Small intestine (tissue), 16 donors: ENCODE results near the gene USP37. TPM values are rescaled to one million over a fixed set of nuclear protein-coding genes. Genes with fewer than 3 reads are reported as not detected.

Experiments used
- DNase-seq, 2 donors: peaks; one replicate each; pipeline versions ENCODE4 v3.0.0 to v3.0.0-alpha.2; 2013
- FAIRE-seq: peaks from 2 replicates; lab custom pipeline; 2012; peaks lifted over from hg19 to GRCh38; lab: Jason Lieb, UNC
- H3K27ac ChIP-seq, 3 donors: one replicate each; pipeline ENCODE4 v1.5.1; 2013; ENCODE audit warnings: low read length in 2 of 3, mild to moderate bottlenecking in 2 of 3, control low read depth in 1 of 3, inconsistent platforms in 1 of 3, low read depth in 1 of 3, moderate library complexity in 1 of 3
- H3K27me3 ChIP-seq, 3 donors: one replicate each; pipeline ENCODE4 v1.6.1; 2013; ENCODE audit warnings: low read length in 3 of 3, inconsistent platforms in 1 of 3; ENCODE audit not compliant: control insufficient read depth in 3 of 3, insufficient read depth in 3 of 3
- H3K36me3 ChIP-seq, 3 donors: one replicate each; pipeline ENCODE4 v1.6.1; 2013; ENCODE audit warnings: low read length in 3 of 3, inconsistent platforms in 1 of 3, low read depth in 1 of 3, mild to moderate bottlenecking in 1 of 3, moderate library complexity in 1 of 3; ENCODE audit not compliant: control insufficient read depth in 3 of 3, insufficient read depth in 2 of 3
- H3K4me1 ChIP-seq, 3 donors: one replicate each; pipeline ENCODE4 v1.6.1; 2013; ENCODE audit warnings: low read length in 2 of 3, inconsistent platforms in 1 of 3, low read depth in 1 of 3, mild to moderate bottlenecking in 1 of 3, moderate library complexity in 1 of 3; ENCODE audit not compliant: control insufficient read depth in 3 of 3, insufficient read depth in 2 of 3
- H3K4me3 ChIP-seq, 3 donors: one replicate each; pipeline ENCODE4 v1.5.1; 2013; ENCODE audit warnings: low read length in 3 of 3, control low read depth in 1 of 3, inconsistent platforms in 1 of 3, low read depth in 1 of 3, mild to moderate bottlenecking in 1 of 3, moderate library complexity in 1 of 3
- H3K9me3 ChIP-seq, 2 donors: one replicate each; pipeline ENCODE4 v1.6.1; 2013; ENCODE audit warnings: low read depth in 1 of 2, low read length in 1 of 2; ENCODE audit not compliant: control insufficient read depth in 2 of 2, insufficient read depth in 1 of 2
- WGBS, 3 donors: extraction: QIAGEN DNeasy Blood & Tissue Kit; methylation state at CpG; one replicate each; pipeline ENCODE4 v1.1.7; 2013; 5-methylcytosine and 5-hydroxymethylcytosine counted together
- long read RNA-seq, 10 donors: transcript quantifications; one replicate each; lab custom pipeline, GENCODE V29; 2026
- polyA plus RNA-seq, 4 donors: library from polyadenylated mRNA; stranded (reverse) in 3 of 4; unstranded in 1 of 4; fragments of 200-250 nt in 3 of 4; fragments of 120-200 nt in 1 of 4; gene quantifications; one replicate each; pipeline versions ENCODE4 v1.2.1 to v1.2.3, GENCODE V29; 2013
- donor health status: healthy with polysubstance abuse.
- donor health status: control.
- donor health status: control.
- donor health status: Bipolar disorder and iron deficiency.
- donor health status: healthy.

The USP37 gene, protein sequence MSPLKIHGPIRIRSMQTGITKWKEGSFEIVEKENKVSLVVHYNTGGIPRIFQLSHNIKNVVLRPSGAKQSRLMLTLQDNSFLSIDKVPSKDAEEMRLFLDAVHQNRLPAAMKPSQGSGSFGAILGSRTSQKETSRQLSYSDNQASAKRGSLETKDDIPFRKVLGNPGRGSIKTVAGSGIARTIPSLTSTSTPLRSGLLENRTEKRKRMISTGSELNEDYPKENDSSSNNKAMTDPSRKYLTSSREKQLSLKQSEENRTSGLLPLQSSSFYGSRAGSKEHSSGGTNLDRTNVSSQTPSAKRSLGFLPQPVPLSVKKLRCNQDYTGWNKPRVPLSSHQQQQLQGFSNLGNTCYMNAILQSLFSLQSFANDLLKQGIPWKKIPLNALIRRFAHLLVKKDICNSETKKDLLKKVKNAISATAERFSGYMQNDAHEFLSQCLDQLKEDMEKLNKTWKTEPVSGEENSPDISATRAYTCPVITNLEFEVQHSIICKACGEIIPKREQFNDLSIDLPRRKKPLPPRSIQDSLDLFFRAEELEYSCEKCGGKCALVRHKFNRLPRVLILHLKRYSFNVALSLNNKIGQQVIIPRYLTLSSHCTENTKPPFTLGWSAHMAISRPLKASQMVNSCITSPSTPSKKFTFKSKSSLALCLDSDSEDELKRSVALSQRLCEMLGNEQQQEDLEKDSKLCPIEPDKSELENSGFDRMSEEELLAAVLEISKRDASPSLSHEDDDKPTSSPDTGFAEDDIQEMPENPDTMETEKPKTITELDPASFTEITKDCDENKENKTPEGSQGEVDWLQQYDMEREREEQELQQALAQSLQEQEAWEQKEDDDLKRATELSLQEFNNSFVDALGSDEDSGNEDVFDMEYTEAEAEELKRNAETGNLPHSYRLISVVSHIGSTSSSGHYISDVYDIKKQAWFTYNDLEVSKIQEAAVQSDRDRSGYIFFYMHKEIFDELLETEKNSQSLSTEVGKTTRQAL
- polyA plus RNA-seq = 10 to 100 TPM in 1 of 4 donors, 1 to 10 TPM in 3; 2.0 to 10.5 (median 2.3) TPM
- long read RNA-seq, donor 1 = 0 reads
- long read RNA-seq, donor 2, partial matches to known transcripts = 89 of 98 reads
- long read RNA-seq, donor 2, other reads (novel, unspliced or antisense) = 9 of 98 reads
- long read RNA-seq, donor 3, partial matches to known transcripts = 282 of 287 reads
- long read RNA-seq, donor 3, other reads (novel, unspliced or antisense) = 5 of 287 reads
- long read RNA-seq, donor 4 = 0 reads
- long read RNA-seq, donor 5 = 0 reads
- long read RNA-seq, donor 6, full-length matches to known transcripts = 1 of 1 reads
- long read RNA-seq, donor 6, partial matches to known transcripts = 0 of 1 reads
- long read RNA-seq, donor 6, other reads (novel, unspliced or antisense) = 0 of 1 reads
- long read RNA-seq, donor 7 = 0 reads
- long read RNA-seq, donor 8 = 0 reads
- long read RNA-seq, donor 9 = 0 reads
- long read RNA-seq, donor 10, partial matches to known transcripts = 193 of 213 reads
- long read RNA-seq, donor 10, other reads (novel, unspliced or antisense) = 20 of 213 reads

GRCh38 chr2:218568190-218569037 is at the start of gene USP37, which contains the start of gene CNOT9:
Gene USP37, minus strand, starts transcription at chr2:218568351. Its CDS starts 9,698 bp downstream, at chr2:218558653.
Gene CNOT9, plus strand, starts transcription at chr2:218568839. Its CDS starts 116 bp downstream, at chr2:218568955.
- 0 to 1% (median 1%) methylated on average over 48 to 77 of the region's 77 CpGs for WGBS, 3 donors
- Histone ChIP-seq H3K9me3 (no peaks in the 10 kb centered on the region), H3K4me1 (peaks cover 3 to 21% (median 10%) of the 10 kb centered on the region in 3 donors), H3K27ac (peak within 1 kb of the TSS; percentile 82 to 95 (median 93)), H3K36me3 (peaks cover 0 to 19% (median 2%) of the 10 kb centered on the region in 3 donors), H3K4me3 (peak within 1 kb of the TSS; percentile 77 to 92 (median 77)), H3K27me3 (no peaks in the 10 kb centered on the region)
- DNase-seq (peak; percentile 98 to 99), FAIRE-seq (no peak)

DNA sequence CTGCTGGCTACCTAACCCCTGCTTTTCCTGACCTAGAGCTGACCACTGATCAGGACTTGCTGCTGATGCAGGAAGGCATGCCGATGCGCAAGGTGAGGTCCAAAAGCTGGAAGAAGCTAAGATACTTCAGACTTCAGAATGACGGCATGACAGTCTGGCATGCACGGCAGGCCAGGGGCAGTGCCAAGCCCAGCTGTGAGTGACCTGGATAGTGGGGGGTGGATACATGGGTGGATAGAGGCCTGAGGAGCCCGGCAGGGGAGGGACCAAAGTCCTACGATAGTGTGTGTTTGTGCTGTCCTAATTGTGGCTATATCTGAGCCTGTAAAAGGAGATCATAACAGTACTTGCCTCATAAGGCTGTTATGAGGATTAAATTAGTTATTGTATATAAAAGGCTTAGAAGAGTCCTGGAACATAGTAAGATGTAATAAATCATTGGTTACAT is 47.7 kb upstream of the USP37 start:
- Histone ChIP-seq H3K36me3 (no peaks in the 10 kb centered on the region), H3K27ac (peak overlapping the region in 1 of 3 donors; percentile 38), H3K9me3 (no peaks in the 10 kb centered on the region), H3K4me3 (no peak overlapping the region), H3K27me3 (no peaks in the 10 kb centered on the region), H3K4me1 (no peaks in the 10 kb centered on the region)
- no peak for FAIRE-seq
- 13 to 66% (median 51%) methylated on average over 6 of the region's 6 CpGs for WGBS, 3 donors
- DNase-seq = peak; percentile 42 to 44

DNA sequence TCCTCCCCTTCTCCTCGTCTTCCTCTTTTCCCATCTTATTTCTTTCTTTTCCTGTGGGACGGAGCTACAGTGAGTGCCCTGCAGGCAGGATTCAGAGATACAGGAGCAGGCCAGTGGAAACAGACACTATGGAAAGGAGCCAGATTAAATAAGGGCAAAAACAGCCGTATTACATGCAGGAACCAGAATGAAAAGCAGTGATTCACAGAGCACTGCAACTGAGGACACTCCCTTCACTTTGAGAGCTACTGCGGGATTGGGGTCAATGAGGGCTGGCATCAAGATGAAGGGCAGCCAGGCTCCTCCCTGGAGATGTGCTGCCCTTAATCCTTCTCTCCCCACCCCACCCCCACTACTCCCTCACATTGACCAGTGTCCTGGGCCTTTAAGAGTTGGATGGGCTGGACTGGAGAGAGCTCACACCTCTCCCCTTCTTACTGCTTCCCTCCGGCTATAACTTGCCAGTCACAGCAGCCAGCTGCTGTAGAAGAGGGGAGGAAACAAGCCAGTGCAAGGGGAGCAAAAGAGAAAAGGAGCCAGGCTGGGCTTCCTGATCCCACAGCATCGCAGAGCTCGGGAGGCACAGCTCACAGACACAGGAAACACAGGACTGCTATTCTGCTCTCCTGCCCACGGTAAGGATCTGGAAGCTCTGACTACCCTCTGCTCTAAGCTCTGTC is 39.4 kb upstream of the USP37 start, which contains the start of gene PLCD4:
Gene PLCD4 (plus strand): TSS at position 464 of the 680 bp plus-strand sequence. CDS start 7,841 bp downstream, outside the sequence.
- FAIRE-seq = no peak
- no peaks in the 10 kb centered on the region for H3K9me3 ChIP-seq
- no peak for DNase-seq
- H3K4me3 ChIP-seq = no peak within 1 kb of the TSS
- peaks cover 0 to 4% (median 0%) of the 10 kb centered on the region in 3 donors for H3K4me1 ChIP-seq
- peaks cover 0 to 9% (median 0%) of the 10 kb centered on the region in 3 donors for H3K27me3 ChIP-seq
- H3K36me3 ChIP-seq = no peaks in the 10 kb centered on the region
- H3K27ac ChIP-seq = no peak within 1 kb of the TSS
- WGBS, 3 donors = 21 to 27% (median 22%) methylated on average over 8 of the region's 8 CpGs

DNA sequence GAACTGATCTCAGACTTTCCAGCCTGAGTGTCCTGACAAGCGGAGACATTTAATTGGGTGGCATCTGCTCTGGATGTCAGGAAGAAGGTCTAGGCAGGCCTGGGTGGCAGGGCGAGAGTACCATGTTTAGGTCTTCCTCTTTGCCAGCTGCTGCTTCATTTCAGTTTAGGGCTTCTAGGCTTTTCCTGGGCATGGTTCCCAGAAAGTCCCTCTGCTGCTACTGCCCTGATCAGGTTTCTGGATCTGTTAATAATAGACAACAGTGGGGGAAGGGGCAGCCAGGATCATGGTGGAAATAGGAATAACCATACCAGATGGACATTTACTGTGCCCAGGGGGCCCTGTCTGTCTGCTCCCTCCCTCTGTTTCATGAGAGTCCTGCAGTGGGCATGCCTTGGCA is 37.3 kb upstream of the USP37 start:
- Histone ChIP-seq H3K27me3 (peaks cover 0 to 9% (median 0%) of the 10 kb centered on the region in 3 donors), H3K36me3 (no peaks in the 10 kb centered on the region), H3K4me1 (peaks cover 0 to 4% (median 0%) of the 10 kb centered on the region in 3 donors), H3K27ac (no peak overlapping the region), H3K9me3 (no peaks in the 10 kb centered on the region), H3K4me3 (no peak overlapping the region)
- 61 to 76% (median 67%) methylated on average over 2 of the region's 2 CpGs for WGBS, 3 donors
- FAIRE-seq = no peak
- DNase-seq = no peak

- WGBS, 3 donors = 95 to 100% (median 97%) methylated on average over 1 of the region's 1 CpG
- no peak overlapping the region for H3K4me3 ChIP-seq
- FAIRE-seq = no peak
- no peak for DNase-seq
- H3K27me3 ChIP-seq = no peaks in the 10 kb centered on the region
- H3K4me1 ChIP-seq = no peaks in the 10 kb centered on the region
- peaks cover 8 to 37% (median 14%) of the 10 kb centered on the region in 3 donors for H3K36me3 ChIP-seq
- no peak overlapping the region for H3K27ac ChIP-seq
- H3K9me3 ChIP-seq = no peaks in the 10 kb centered on the region
These were observed 17.4 kb upstream of the USP37 start for GRCh38 chr2:218585541-218585940.

DNA sequence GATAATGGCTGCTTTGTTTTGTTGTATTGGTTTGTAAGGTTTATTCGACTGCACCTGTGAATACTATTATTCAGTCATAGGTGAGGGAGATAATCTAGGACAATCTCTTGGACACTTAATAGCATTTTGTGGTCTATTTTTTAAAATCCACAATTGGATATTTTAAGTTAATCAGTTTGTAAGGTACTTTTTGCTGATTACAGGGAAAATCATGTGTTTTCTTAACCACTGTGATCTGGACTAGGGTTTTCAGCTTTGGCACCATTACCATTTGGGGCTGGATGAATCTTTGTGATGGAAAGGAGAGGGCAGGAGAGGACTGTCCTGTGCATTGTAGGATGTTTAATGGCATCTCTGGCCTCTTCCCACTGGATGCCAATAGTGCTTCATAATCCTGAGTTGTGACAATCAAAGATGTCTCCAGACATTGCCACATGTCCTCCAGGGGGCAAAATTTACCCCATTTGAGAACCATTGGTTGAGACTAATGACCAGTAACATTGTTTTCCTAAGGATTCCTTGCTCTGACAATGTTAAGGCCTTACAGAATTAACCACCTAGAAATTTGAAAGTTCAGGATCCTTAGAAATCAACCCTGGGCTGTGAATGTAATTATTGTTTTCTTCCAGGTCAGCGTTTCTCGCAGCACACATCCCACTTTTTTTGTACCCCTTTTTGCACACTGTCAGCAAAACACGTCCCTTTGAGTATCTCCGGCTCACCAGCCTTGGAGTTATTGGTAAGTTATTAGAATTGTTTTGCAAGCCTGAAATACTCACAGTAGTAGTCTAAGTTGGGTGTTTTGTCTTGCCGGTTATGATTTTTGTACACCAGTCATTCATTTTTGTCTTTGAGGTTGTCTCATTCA is 16.1 kb upstream of the USP37 start:
- Histone ChIP-seq H3K4me1 (no peaks in the 10 kb centered on the region), H3K4me3 (no peak overlapping the region), H3K36me3 (peaks cover 3 to 30% (median 11%) of the 10 kb centered on the region in 3 donors), H3K27me3 (no peaks in the 10 kb centered on the region), H3K27ac (no peak overlapping the region), H3K9me3 (no peaks in the 10 kb centered on the region)
- WGBS, 3 donors = 96 to 97% (median 96%) methylated on average over 6 of the region's 6 CpGs
- DNase-seq (no peak), FAIRE-seq (no peak)
